ENCODE data around the gene THEMIS.

The THEMIS gene

DNA sequence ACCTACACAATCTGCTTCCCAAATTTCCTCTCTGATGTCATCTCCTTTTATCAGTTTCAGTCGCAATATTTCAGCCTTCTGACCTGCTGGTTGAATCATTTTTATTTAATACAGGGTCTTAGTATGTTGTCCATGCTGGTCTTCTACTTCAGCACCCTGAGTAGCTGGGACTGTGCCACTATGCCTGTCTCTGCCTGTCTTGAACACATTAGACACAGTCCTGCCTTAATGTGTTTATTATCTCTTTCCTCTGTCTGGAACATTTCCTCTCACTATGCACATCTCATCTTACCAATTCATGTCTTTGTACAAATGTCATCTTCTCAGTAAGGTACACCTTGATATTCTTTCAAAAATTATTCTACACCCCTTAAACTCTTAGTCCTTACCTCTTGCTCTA is 106.5 kb downstream of the THEMIS start:
- no CpG with 5 or more reads among the region's 1 CpG for WGBS (ENCODE audit: extremely low coverage, insufficient coverage, low lambda C conversion rate)
- DNase-seq = no peak
- H3K4me3 ChIP-seq (ENCODE audit: low read length) = no peak overlapping the region
- H3K36me3 ChIP-seq (ENCODE audit: control insufficient read depth, insufficient read depth, low read length) = no peaks in the 10 kb centered on the region
- H3K4me2 ChIP-seq (ENCODE audit: low read length) = no peak overlapping the region
- H2BK15ac ChIP-seq (replicated peaks; ENCODE audit: low read depth) = no peak overlapping the region
- H3K9ac ChIP-seq (ENCODE audit: low read length) = no peak overlapping the region
- no peak overlapping the region for H3K56ac ChIP-seq (ENCODE audit: low read length)
- no peak overlapping the region for H3K18ac ChIP-seq (ENCODE audit: low read length)
- no peak overlapping the region for H4K5ac ChIP-seq (ENCODE audit: low read length)
- H3K4me1 ChIP-seq (ENCODE audit: control insufficient read depth, low read depth, low read length) = no peaks in the 10 kb centered on the region
- H3K79me1 ChIP-seq (ENCODE audit: low read length) = no peaks in the 10 kb centered on the region
- no peak overlapping the region for H3K4ac ChIP-seq (ENCODE audit: low read depth, low read length)
- no peak overlapping the region for H2AK5ac ChIP-seq (ENCODE audit: low read length)
- no peaks in the 10 kb centered on the region for H3K79me2 ChIP-seq (ENCODE audit: control insufficient read depth, insufficient read depth, low read length)
- H2BK5ac ChIP-seq (ENCODE audit: low read length) = no peak overlapping the region
- no peak overlapping the region for H3K27ac ChIP-seq (ENCODE audit: low read depth, low read length)
- no peak overlapping the region for H3K23ac ChIP-seq (ENCODE audit: low read length)
- no peaks in the 10 kb centered on the region for H3K27me3 ChIP-seq (ENCODE audit: insufficient read depth, low read length, poor library complexity)
- H4K8ac ChIP-seq (ENCODE audit: low read depth, low read length) = no peak overlapping the region
- no peak overlapping the region for H2BK120ac ChIP-seq (ENCODE audit: low read depth, low read length)

- no peak overlapping the region for H3K9ac ChIP-seq (ENCODE audit: low read length)
- H3K4me3 ChIP-seq (ENCODE audit: low read length) = no peak overlapping the region
- H3K23ac ChIP-seq (ENCODE audit: low read length) = no peak overlapping the region
Observed at GRCh38 chr6:127793396-127793795, 107.5 kb downstream of the THEMIS start.

GRCh38 chr6:127792616-127793015 is 108.2 kb downstream of the THEMIS start:
- Histone ChIP-seq H2BK120ac (ENCODE audit: low read depth, low read length) (no peak overlapping the region), H4K8ac (ENCODE audit: low read depth, low read length) (no peak overlapping the region), H3K4me2 (ENCODE audit: low read length) (no peak overlapping the region), H4K5ac (ENCODE audit: low read length) (no peak overlapping the region), H3K27ac (ENCODE audit: low read depth, low read length) (no peak overlapping the region), H3K4me3 (ENCODE audit: low read length) (no peak overlapping the region), H3K4me1 (ENCODE audit: control insufficient read depth, low read depth, low read length) (no peaks in the 10 kb centered on the region), H3K18ac (ENCODE audit: low read length) (no peak overlapping the region), H2AK5ac (ENCODE audit: low read length) (no peak overlapping the region), H3K36me3 (ENCODE audit: control insufficient read depth, insufficient read depth, low read length) (no peaks in the 10 kb centered on the region), H3K23ac (ENCODE audit: low read length) (no peak overlapping the region), H3K79me1 (ENCODE audit: low read length) (no peaks in the 10 kb centered on the region), H3K56ac (ENCODE audit: low read length) (no peak overlapping the region), H3K27me3 (ENCODE audit: insufficient read depth, low read length, poor library complexity) (no peaks in the 10 kb centered on the region), H2BK5ac (ENCODE audit: low read length) (no peak overlapping the region), H2BK15ac (replicated peaks; ENCODE audit: low read depth) (no peak overlapping the region), H3K4ac (ENCODE audit: low read depth, low read length) (no peak overlapping the region), H3K79me2 (ENCODE audit: control insufficient read depth, insufficient read depth, low read length) (no peaks in the 10 kb centered on the region), H3K9ac (ENCODE audit: low read length) (no peak overlapping the region)
- DNase-seq = no peak
- WGBS (ENCODE audit: extremely low coverage, insufficient coverage, low lambda C conversion rate) = no CpG with 5 or more reads among the region's 1 CpG

More at GRCh38 chr6:127793396-127793795, 107.5 kb downstream of the THEMIS start:
- Histone ChIP-seq H3K27ac (ENCODE audit: low read depth, low read length) (no peak overlapping the region), H3K79me1 (ENCODE audit: low read length) (no peaks in the 10 kb centered on the region), H3K4me1 (ENCODE audit: control insufficient read depth, low read depth, low read length) (no peaks in the 10 kb centered on the region), H3K27me3 (ENCODE audit: insufficient read depth, low read length, poor library complexity) (no peaks in the 10 kb centered on the region), H3K36me3 (ENCODE audit: control insufficient read depth, insufficient read depth, low read length) (no peaks in the 10 kb centered on the region), H2BK5ac (ENCODE audit: low read length) (no peak overlapping the region), H4K8ac (ENCODE audit: low read depth, low read length) (no peak overlapping the region), H2BK15ac (replicated peaks; ENCODE audit: low read depth) (no peak overlapping the region), H3K4me2 (ENCODE audit: low read length) (no peak overlapping the region), H4K5ac (ENCODE audit: low read length) (no peak overlapping the region), H3K56ac (ENCODE audit: low read length) (no peak overlapping the region), H2AK5ac (ENCODE audit: low read length) (no peak overlapping the region), H2BK120ac (ENCODE audit: low read depth, low read length) (no peak overlapping the region), H3K4ac (ENCODE audit: low read depth, low read length) (no peak overlapping the region), H3K79me2 (ENCODE audit: control insufficient read depth, insufficient read depth, low read length) (no peaks in the 10 kb centered on the region), H3K18ac (ENCODE audit: low read length) (no peak overlapping the region)
- DNase-seq = no peak
- WGBS (ENCODE audit: extremely low coverage, insufficient coverage, low lambda C conversion rate) = no CpG with 5 or more reads among the region's 1 CpG

DNA sequence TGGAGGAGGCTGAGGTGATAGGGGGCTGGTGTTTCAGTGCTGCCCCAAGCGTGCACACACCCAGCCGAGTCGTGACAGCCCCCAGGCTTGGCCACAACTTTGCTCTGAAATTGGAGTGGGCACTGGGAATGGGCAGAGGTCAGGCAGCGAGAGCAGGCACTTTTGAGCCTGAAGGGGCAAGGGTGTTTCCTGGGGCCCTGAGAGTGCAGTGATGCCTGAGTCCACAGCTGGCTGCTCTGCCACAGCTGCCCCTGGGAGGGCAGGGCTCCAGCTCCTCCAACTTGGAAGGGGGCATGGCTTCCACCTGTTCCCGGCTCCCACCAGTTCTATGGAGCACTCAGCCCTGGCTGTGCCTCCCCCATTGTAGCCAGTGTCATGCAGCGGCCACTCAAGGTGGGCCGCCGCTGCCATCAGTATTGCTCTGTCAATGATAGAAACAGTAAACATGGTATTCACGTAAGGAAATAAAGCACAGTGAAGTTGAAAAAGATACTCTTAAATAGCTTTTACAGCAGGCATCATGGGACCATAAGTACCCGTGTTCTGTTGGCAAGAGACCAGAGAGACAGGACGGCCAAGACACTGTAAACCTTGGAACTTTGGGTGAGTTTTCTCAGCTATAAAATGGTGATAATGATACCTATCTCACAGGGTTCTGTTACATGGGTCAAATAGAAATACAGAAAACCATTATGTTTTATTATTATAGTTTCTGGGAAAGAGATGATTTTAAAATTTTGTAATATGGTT is 108.9 kb downstream of the THEMIS start:
- Histone ChIP-seq H3K23ac (ENCODE audit: low read length) (no peak overlapping the region), H3K18ac (ENCODE audit: low read length) (no peak overlapping the region), H3K4me3 (ENCODE audit: low read length) (no peak overlapping the region), H3K4me1 (ENCODE audit: control insufficient read depth, low read depth, low read length) (no peaks in the 10 kb centered on the region), H4K5ac (ENCODE audit: low read length) (no peak overlapping the region), H3K4me2 (ENCODE audit: low read length) (no peak overlapping the region), H2AK5ac (ENCODE audit: low read length) (no peak overlapping the region), H3K36me3 (ENCODE audit: control insufficient read depth, insufficient read depth, low read length) (no peaks in the 10 kb centered on the region), H2BK5ac (ENCODE audit: low read length) (no peak overlapping the region), H3K27ac (ENCODE audit: low read depth, low read length) (no peak overlapping the region), H3K27me3 (ENCODE audit: insufficient read depth, low read length, poor library complexity) (no peaks in the 10 kb centered on the region), H3K9ac (ENCODE audit: low read length) (no peak overlapping the region), H3K56ac (ENCODE audit: low read length) (no peak overlapping the region), H2BK15ac (replicated peaks; ENCODE audit: low read depth) (no peak overlapping the region), H2BK120ac (ENCODE audit: low read depth, low read length) (no peak overlapping the region), H3K79me2 (ENCODE audit: control insufficient read depth, insufficient read depth, low read length) (no peaks in the 10 kb centered on the region), H3K4ac (ENCODE audit: low read depth, low read length) (no peak overlapping the region), H4K8ac (ENCODE audit: low read depth, low read length) (no peak overlapping the region), H3K79me1 (ENCODE audit: low read length) (no peaks in the 10 kb centered on the region)
- no peak for DNase-seq
- WGBS (ENCODE audit: extremely low coverage, insufficient coverage, low lambda C conversion rate) = no CpG with 5 or more reads among the region's 11 CpGs

DNA sequence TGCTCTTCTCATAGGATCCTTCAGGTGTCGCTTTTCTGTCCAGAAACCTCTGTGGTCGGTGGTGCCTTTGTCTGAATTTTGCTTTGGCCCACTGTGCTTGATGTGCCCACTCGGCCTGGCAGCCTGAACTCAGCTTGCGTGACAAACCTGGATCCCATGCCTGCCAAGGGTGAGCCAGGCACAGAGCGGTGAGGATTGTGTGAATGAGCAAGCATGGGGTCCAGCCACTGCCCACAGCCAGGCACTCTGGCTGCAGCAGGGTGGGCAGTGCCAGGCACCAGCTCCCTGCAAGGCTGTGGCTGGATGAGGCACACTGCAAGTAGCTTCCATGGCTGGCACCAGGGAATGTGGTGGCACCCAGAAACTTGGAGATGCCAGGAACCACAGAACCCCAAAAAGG is 110.3 kb downstream of the THEMIS start:
- Histone ChIP-seq H2BK15ac (replicated peaks; ENCODE audit: low read depth) (no peak overlapping the region), H3K9ac (ENCODE audit: low read length) (no peak overlapping the region), H3K27me3 (ENCODE audit: insufficient read depth, low read length, poor library complexity) (no peaks in the 10 kb centered on the region), H2AK5ac (ENCODE audit: low read length) (no peak overlapping the region), H3K23ac (ENCODE audit: low read length) (no peak overlapping the region), H3K56ac (ENCODE audit: low read length) (no peak overlapping the region), H3K27ac (ENCODE audit: low read depth, low read length) (no peak overlapping the region), H3K4me2 (ENCODE audit: low read length) (no peak overlapping the region), H3K79me1 (ENCODE audit: low read length) (no peaks in the 10 kb centered on the region), H4K5ac (ENCODE audit: low read length) (no peak overlapping the region), H3K36me3 (ENCODE audit: control insufficient read depth, insufficient read depth, low read length) (no peaks in the 10 kb centered on the region), H3K18ac (ENCODE audit: low read length) (no peak overlapping the region), H2BK5ac (ENCODE audit: low read length) (no peak overlapping the region), H4K8ac (ENCODE audit: low read depth, low read length) (no peak overlapping the region), H2BK120ac (ENCODE audit: low read depth, low read length) (no peak overlapping the region), H3K4ac (ENCODE audit: low read depth, low read length) (no peak overlapping the region), H3K4me3 (ENCODE audit: low read length) (no peak overlapping the region), H3K4me1 (ENCODE audit: control insufficient read depth, low read depth, low read length) (no peaks in the 10 kb centered on the region), H3K79me2 (ENCODE audit: control insufficient read depth, insufficient read depth, low read length) (no peaks in the 10 kb centered on the region)
- no peak for DNase-seq
- WGBS (ENCODE audit: extremely low coverage, insufficient coverage, low lambda C conversion rate) = no CpG with 5 or more reads among the region's 5 CpGs

DNA sequence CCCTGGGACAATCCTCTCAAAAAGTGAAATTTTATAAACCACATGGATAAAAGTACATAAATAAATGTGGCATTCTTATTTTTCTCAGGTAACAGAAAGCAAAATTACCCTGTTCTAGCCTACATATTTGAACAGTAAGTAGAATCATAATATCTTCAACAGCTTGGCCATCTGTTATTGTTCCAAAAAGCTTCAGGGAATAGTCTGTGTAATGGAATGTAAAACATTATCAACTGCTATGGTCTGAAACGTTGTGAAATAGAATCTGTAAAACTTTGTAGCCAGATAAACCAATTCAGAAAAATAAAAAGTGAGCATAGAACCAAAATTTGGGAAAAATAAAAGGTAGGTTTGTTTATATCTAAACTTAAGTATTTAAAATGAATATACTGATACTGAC is 114.7 kb downstream of the THEMIS start:
- Histone ChIP-seq H3K36me3 (ENCODE audit: control insufficient read depth, insufficient read depth, low read length) (no peaks in the 10 kb centered on the region), H3K56ac (ENCODE audit: low read length) (no peak overlapping the region), H3K18ac (ENCODE audit: low read length) (no peak overlapping the region), H3K23ac (ENCODE audit: low read length) (no peak overlapping the region), H2BK5ac (ENCODE audit: low read length) (no peak overlapping the region), H3K27me3 (ENCODE audit: insufficient read depth, low read length, poor library complexity) (no peaks in the 10 kb centered on the region), H2BK120ac (ENCODE audit: low read depth, low read length) (no peak overlapping the region), H3K4me1 (ENCODE audit: control insufficient read depth, low read depth, low read length) (no peaks in the 10 kb centered on the region), H3K4me2 (ENCODE audit: low read length) (no peak overlapping the region), H3K4ac (ENCODE audit: low read depth, low read length) (no peak overlapping the region), H3K9ac (ENCODE audit: low read length) (no peak overlapping the region), H3K27ac (ENCODE audit: low read depth, low read length) (no peak overlapping the region), H3K79me1 (ENCODE audit: low read length) (no peaks in the 10 kb centered on the region), H4K5ac (ENCODE audit: low read length) (no peak overlapping the region), H4K8ac (ENCODE audit: low read depth, low read length) (no peak overlapping the region), H3K79me2 (ENCODE audit: control insufficient read depth, insufficient read depth, low read length) (no peaks in the 10 kb centered on the region), H3K4me3 (ENCODE audit: low read length) (no peak overlapping the region), H2AK5ac (ENCODE audit: low read length) (no peak overlapping the region), H2BK15ac (replicated peaks; ENCODE audit: low read depth) (no peak overlapping the region)
- no CpG with 5 or more reads among the region's 1 CpG for WGBS (ENCODE audit: extremely low coverage, insufficient coverage, low lambda C conversion rate)
- no peak for DNase-seq

Data from mesendoderm (in vitro differentiated cells).